GM18861 (cell line): ENCODE measurements around the gene EDDM13.
"Not testable (repeated sequence)": the region's sequence is repeated elsewhere in the genome, so short reads cannot be mapped to it uniquely, and the experiment has no call there.

Source experiments
- ATAC-seq: cut with Tn5 transposase; IDR thresholded peaks from one replicate; pipeline ENCODE4 v1.9.1; 2021; ENCODE audit not compliant: unreplicated experiment

Gene EDDM13

DNA sequence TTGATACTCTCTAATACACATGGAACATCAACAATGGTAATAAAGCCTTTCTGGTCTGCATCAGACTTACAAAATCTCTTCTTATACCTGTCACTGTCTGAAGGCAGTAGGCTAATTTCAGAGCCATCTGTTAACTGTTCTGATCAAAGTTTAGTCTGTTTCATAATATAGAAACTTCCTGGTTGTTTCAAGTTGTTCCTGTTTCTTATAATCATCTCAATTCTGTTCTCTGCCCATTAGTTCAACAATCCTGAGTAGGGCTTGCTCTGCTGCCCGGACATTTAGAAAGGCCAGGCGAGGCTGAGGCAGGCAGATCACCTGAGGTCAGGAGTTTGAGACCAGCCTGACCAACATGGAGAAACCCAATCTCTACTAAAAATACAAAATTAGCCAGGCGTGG, 47.4 kb downstream of the EDDM13 start:
- ATAC-seq, result no peak

DNA sequence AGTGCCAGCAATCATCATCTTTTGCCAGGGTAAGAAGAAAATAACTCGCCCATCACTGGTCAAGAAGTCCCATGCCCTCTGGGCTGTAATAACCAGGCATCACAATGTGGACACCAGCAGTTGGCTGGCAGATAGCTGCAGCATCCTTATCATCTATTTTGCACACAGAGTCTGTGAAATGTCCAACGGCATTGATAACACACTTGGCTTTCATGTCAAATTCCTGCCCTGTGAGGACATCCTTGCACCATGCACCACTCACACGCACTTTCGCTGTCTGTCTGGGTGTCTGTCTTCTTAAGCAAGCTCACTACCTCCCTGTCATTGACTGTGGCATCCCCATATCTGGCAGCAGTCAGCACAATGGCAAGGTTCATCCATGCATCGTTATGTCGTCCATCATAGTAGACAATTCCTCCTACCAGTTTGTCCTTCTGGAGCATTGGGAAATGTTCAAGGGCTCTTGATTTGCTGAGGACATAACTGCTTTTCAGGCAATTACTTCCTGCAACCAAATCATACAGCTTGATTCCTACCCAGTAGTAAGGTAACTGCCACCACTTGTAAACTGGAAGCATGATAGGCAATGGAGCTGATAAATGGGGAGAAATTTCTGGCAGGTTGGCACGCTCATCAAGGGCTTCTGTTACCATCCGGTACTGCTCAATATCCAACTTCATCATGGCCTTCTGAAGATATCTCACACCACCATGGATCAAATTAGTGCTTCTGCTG, 48.9 kb downstream of the EDDM13 start:
- ATAC-seq, result no peak

DNA sequence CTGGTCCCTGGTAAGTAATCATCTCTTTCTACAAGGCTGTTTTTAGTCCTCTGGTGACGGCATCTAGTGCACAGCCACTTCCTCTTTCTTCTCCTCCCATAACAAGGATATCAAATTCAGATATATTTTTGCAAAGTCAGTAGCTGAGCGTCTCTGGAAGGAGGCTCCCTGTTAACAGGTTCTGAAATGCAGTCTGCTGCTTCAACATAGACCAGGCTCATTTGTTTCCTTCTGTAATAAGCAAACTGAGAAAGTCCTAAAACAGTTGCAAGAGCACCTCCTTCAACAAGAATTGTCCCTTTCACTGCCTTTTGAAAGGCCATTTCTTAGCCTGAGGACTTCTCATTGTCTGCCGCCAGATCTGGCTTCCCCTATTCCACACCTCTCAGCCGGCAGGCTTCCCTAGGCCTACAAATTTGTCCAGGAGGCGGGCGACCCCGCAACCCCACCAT, 49.5 kb downstream of the EDDM13 start:
- no peak for ATAC-seq

DNA sequence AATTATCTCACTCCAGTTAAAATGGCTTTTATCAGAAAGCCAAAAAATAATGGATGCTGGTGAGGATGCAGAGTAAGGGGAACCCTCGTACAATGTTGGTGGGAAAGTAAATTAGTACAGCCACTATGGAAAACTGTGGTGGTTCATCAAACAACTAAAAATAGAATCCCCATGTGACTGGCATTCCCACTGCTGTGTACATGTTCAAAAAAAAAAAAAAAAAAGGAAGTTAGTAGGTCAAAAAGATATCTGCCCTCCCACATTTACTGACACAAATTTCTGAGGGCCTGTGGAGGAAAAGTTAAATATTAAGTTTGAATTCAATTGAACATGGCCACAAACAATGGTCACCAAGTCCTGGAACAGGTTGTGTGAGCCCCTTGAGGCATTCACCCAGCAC, 51.9 kb downstream of the EDDM13 start:
- no peak for ATAC-seq

DNA sequence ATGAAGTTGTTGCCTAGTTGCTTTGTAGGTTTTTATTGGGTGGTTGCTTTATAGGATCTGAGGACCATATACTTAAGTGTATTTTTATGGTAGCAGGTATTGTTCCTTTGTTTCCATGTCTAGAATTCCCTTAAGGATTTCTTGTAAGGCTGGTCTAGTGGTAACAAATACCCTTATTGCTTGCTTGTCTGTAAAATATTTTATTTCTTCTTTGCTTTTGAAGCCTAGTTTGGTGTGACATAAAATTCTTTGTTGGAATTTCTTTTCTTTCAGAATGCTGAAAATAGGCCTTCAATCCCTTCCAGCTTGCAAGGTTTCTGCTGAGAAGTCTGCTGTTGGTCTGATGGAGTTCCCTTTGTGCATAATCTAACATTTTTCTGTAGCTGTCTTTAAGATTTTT, 60.1 kb downstream of the EDDM13 start:
- no peak for ATAC-seq

DNA sequence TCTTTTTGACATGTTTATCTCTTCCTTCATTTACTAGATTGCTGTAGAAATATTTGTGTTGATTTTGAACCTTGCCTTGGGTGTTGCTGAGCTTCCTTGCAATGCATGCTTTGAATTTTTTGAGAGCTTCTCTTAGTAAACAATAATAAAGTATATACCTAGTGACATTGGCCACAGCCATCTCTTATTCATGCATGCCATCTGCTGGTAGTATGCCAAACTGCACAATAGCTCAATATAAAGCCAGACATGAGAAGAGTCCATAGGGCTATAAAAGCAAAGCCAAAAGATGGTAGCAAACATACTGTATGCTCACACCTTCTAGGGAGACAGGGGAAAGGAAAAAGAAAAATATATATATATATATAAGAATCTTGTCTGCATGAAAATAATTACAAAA, 61.0 kb downstream of the EDDM13 start:
- no peak for ATAC-seq

DNA sequence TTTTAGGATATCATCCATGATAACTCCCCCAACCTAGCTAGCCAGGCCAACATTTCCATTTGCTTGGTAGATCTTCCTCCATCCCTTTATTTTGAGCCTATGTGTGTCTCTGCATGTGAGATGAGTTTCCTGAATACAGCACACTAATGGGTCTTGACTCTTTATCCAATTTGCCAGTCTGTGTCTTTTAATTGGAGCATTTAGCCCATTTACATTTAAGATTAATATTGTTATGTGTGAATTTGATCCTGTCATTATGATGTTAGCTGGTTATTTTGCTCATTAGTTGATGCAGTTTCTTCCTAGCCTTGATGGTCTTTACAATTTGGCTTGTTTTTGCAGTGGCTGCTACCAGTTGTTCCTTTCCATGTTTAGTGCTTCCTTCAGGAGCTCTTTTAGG, 62.8 kb downstream of the EDDM13 start:
- not testable (repeated sequence) for ATAC-seq

DNA sequence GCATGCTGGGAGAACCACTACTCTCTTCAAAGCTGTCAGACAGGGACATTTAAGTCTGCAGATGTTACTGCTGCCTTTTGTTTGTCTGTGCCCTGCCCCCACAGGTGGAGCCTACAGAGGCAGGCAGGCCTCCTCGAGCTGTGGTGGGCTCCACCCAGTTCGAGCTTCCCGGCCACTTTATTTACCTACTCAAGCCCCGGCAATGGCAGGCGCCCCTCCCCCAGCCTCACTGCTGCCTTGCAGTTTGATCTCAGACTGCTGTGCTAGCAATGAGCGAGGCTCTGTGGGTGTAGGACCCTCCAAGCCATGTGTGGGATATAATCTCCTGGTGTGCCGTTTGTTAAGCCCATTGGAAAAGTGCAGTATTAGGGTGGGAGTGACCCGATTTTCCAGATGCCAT, 64.5 kb downstream of the EDDM13 start:
- ATAC-seq, result not testable (repeated sequence)

DNA sequence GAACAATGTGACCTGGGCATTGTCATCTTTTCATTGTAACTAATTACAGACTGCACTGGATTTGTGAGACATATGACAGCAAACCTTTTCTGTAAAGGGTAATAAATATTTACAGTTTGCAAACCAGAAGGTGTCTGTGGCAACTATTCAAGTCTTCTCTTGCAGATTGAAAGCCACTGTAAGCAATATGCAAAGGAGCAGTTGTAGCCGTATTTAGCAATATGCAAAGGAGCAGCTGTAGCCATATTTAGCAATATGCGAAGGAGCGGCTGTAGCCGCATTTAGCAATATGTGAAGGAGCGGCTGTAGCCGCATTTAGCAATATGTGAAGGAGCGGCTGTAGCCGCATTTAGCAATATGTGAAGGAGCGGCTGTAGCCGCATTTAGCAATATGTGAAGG, 66.5 kb downstream of the EDDM13 start:
- ATAC-seq, result not testable (repeated sequence)

DNA sequence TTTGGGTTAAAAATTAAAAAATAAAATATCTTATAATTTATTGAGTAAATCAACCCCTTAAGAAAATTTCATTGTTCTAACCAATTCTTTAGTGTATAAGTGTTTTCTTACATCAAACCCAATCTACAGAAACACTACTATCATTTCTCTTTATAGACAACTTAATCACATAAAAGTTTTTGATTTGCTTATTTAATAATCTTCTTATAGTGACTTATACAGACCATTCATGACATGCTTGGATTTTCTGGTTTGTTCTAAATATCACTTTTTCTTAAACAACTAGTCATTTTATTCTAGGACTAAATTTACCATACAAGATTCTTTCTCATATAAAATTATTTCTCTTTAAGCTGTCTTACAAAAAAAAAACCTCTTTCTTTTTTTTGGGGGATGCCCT, 69.4 kb downstream of the EDDM13 start:
- no peak for ATAC-seq

DNA sequence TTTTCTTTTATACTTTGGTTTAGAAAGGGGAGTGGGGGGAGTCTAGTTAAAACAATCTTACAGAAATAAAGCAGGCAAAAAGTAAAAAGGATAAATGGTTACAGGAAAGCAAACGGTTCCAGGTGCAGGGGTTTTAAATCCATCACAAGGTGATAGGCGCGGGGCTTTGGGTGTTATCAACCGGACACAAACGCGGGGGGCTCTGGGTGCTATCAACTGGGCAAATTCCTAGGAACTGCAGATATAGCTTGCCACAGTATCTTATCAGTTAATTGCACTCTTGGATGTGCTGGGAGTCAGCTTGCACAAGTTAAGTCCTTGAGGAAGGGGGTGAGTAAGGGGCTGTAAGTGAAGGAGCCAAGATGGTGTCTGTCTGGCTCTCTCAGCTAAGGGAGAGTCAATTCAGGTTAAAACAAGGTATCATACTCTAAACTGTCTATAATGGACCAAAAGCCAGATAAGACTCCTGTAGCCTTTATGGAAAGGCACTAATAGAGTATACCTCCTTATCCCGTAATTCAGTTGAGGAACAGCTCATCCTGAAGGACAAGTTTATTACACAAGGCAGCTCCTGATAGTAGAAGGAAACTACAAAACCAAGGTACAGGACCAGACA, 74.7 kb downstream of the EDDM13 start:
- ATAC-seq, result no peak

DNA sequence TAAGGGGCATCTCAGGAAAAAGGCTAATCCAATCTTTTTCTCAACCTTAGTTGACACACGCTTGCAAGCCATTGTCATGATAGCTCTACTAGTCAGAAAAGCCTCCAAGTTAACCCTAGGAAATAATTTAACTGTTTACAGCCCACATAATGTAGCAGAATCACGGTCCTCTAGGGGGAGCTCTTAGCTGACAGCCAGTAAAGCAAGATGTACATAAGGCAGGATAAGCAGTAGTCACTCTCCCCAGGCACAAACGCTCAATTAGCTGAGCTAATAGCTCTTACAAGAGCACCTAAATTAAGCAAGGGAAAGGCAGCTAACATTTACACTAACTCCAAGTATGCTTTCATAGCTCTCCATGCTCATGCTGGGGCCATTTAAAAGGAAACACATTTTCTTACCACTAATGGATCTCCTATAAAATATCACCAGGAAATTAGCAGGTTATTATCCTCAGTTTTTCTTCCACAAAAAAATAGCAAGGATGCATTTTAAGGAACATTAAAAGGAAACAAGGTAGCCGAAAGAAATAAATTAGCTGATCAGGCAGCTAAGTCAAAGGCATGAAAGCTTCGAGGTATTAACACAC, 75.8 kb downstream of the EDDM13 start:
- no peak for ATAC-seq

DNA sequence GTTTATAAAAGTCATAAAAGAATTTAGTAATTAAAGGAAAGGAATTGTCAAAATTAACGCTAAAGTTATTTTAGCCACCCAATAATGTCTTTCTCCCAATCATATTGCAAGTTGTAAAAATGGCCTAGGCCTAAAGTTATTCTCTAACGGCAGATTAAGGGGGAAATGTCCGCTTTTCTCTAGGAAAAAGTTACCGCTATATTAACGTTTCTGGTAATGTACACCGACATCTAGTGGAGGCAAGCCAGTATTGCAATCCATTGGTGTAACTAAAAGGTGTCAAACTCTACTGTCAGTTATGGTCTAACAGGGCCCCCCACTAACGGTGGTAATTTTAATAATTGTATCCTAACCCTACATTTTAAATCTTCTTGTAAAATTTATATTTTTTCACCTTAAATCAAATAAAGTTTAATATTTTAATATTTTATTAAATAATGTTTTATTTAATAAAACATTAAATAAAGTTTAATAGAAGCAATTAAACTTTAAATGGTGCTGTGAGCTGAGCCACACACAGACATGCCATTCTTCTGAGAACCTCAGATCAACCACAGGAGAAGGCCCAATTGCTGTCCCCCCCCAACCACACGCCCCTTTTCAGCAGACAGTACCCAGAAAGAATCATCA, 78.0 kb downstream of the EDDM13 start:
- no peak for ATAC-seq

DNA sequence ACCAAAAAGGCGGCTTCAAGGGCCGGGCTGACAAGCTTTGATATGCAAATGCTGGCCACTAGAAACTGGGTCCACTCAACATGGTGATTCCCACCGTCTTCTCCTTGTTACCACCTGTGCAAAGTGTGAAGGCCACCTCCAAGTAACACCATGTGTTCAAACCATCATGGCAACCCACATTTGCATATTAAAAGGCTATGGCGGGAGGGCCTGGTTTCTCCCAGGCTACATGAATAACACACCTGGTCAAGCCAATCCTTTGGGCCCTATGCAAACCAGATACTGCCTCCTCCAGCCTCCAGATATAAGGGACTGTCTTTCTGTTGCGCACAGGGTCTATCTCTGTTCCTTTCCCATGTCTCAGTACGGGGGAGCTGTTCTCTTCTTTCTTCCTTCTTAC, 78.7 kb downstream of the EDDM13 start:
- no peak for ATAC-seq

DNA sequence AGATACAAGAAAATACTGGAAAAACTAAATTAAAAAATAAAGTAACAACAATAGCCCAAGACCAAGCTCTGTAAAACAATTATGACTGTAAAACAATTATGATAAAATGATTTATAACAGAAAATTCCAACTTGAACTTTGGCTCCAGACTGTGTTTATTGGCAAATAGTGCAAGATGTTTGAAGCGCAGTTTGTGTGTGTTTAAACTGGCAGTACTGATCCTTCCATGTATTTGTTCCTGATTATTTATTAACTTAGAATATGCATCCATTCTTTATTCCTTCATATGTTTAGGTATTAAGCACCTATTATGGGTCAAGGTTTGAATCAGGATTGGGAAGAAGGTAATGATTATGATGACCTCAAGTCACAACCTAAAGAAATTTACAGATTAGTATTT, 83.0 kb downstream of the EDDM13 start:
- ATAC-seq, result no peak

DNA sequence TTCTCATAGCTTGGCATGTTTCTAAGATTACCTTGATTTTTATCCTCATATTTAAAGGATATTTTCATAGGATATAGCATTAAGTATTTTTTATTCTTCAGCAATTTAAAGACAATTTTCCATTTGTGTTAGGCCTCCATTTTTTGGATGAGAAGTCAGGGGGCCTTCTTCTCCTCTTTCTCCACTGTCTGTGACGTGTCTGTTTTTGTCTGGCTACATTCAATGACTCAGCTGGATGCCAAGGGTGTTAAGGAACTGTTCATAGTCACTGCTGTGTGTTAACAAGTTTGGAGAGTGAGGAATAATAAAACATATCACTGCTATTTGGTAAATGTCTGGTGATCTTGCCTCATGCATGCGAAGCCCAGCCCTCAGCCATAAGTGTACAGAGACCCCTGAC, 84.4 kb downstream of the EDDM13 start:
- no peak for ATAC-seq
